Endothelial cell of umbilical vein (primary cell): Measurements from ENCODE around the gene STIM1. TPM values are rescaled to one million over a fixed set of nuclear protein-coding genes. Genes with fewer than 3 reads are reported as not detected.

ENCODE experiments used
- BruUV-seq: library from RNA; stranded (reverse); fragments of 400-500 nt; replicated peaks from 2 replicates; lab custom pipeline; 2021; lab: Mats Ljungman, UMichigan
- CTCF ChIA-PET: fragments of 300-600, 350-600 bp; sonication (Branson Sonifier 250); formaldehyde crosslinking; loops from one replicate; lab custom pipeline; 2021; ENCODE audit warnings: antibody characterized with exemption, inconsistent platforms; lab: Charles Lee
- POLR2A ChIA-PET: fragments of 300-600, 350-600 bp; sonication (Branson Sonifier 250); formaldehyde crosslinking; loops from one replicate; lab custom pipeline; 2021; ENCODE audit warnings: antibody characterized with exemption, inconsistent platforms; lab: Charles Lee
- DNase-seq: peaks from one replicate; pipeline ENCODE4 v3.0.0-alpha.2; 2011; ENCODE audit warnings: low read depth, low spot score
- FAIRE-seq: peaks from 2 replicates; lab custom pipeline; 2011; peaks lifted over from hg19 to GRCh38; lab: Jason Lieb, UNC
- H2AFZ ChIP-seq: 2 replicates; pipeline ENCODE4 v1.6.0; 2012; ENCODE audit warnings: low read depth, low read length, control low read depth, inconsistent platforms
- H3K27ac ChIP-seq: 2 replicates; pipeline ENCODE4 v1.5.1; 2011; ENCODE audit warnings: low read depth, mild to moderate bottlenecking, control low read depth, low read length, moderate library complexity; ENCODE audit not compliant: insufficient read depth
- H3K27me3 ChIP-seq, 2 experiments: 2 replicates each; pipeline versions ENCODE4 v1.6.0 to v1.6.1; 2011; ENCODE audit warnings: low read length in 2 of 2, mixed read lengths in 1 of 2; ENCODE audit not compliant: control insufficient read depth in 2 of 2, insufficient read depth in 2 of 2
- H3K36me3 ChIP-seq, 2 experiments: 2 replicates in 1 of 2; 3 replicates in 1 of 2; pipeline ENCODE4 v1.5.1; 2011; ENCODE audit warnings: low read length in 2 of 2, mild to moderate bottlenecking in 1 of 2, moderate library complexity in 1 of 2; ENCODE audit not compliant: control insufficient read depth in 2 of 2, insufficient read depth in 2 of 2; ENCODE audit errors: extremely low read depth in 1 of 2
- H3K4me1 ChIP-seq: 3 replicates; pipeline ENCODE4 v1.5.1; 2011; ENCODE audit warnings: mild to moderate bottlenecking, low read length; ENCODE audit not compliant: control insufficient read depth, insufficient read depth; ENCODE audit errors: extremely low read depth
- H3K4me2 ChIP-seq: 2 replicates; pipeline ENCODE4 v1.6.1; 2011; ENCODE audit warnings: low read length, control low read depth, mixed read lengths; ENCODE audit not compliant: insufficient read depth
- H3K4me3 ChIP-seq, 3 experiments: fragments of 200-600 bp in 1 of 3; sonication (generic), shearing (Covaris generic) in 1 of 3; replicated peaks in 1 of 3; 2 replicates each; pipeline ENCODE4 v1.5.1; 2011 to 2016; ENCODE audit warnings: control low read depth in 3 of 3, low read length in 3 of 3, mild to moderate bottlenecking in 2 of 3, inconsistent platforms in 1 of 3, low read depth in 1 of 3, moderate library complexity in 1 of 3; ENCODE audit not compliant: insufficient read depth in 1 of 3
- H3K79me2 ChIP-seq: 2 replicates; pipeline ENCODE4 v1.6.0; 2012; ENCODE audit warnings: low read length, inconsistent platforms; ENCODE audit not compliant: control insufficient read depth, insufficient read depth
- H3K9ac ChIP-seq: replicated peaks from 2 replicates; pipeline ENCODE3; 2011; ENCODE audit warnings: low read length, control low read depth; ENCODE audit not compliant: insufficient read depth; ENCODE audit errors: extremely low read depth
- H3K9me1 ChIP-seq: replicated peaks from 3 replicates; pipeline ENCODE4 v1.6.0; 2011; ENCODE audit warnings: mild to moderate bottlenecking, low read length; ENCODE audit not compliant: control insufficient read depth, insufficient read depth; ENCODE audit errors: extremely low read depth
- H3K9me3 ChIP-seq: replicated peaks from 2 replicates; pipeline ENCODE4 v1.5.1; 2012; ENCODE audit warnings: low read length, inconsistent platforms; ENCODE audit not compliant: control insufficient read depth, insufficient read depth
- H4K20me1 ChIP-seq: replicated peaks from 2 replicates; pipeline ENCODE3; 2011; ENCODE audit warnings: mild to moderate bottlenecking, low read length; ENCODE audit not compliant: control insufficient read depth, insufficient read depth; ENCODE audit errors: extremely low read depth
- CTCF ChIP-seq, 2 donors: IDR thresholded peaks; 1 replicate in 1 of 2; 2 replicates in 1 of 2; pipeline ENCODE4 v1.5.1; 2011; ENCODE audit warnings: low read length in 2 of 2, mild to moderate bottlenecking in 2 of 2, moderate library complexity in 2 of 2, control low read depth in 1 of 2, inconsistent platforms in 1 of 2, low read depth in 1 of 2; ENCODE audit not compliant: insufficient read depth in 1 of 2; ENCODE audit errors: extremely low read depth in 1 of 2
- EZH2 ChIP-seq: IDR thresholded peaks from 2 replicates; pipeline ENCODE4 v1.6.1; 2012; ENCODE audit warnings: borderline replicate concordance, low read depth, mild to moderate bottlenecking, moderate library complexity, low read length, inconsistent platforms; ENCODE audit not compliant: severe bottlenecking
- FOS ChIP-seq: IDR thresholded peaks from 2 replicates; pipeline ENCODE4 v1.6.1; 2011; ENCODE audit warnings: mild to moderate bottlenecking, low read length, moderate library complexity, borderline replicate concordance; ENCODE audit not compliant: insufficient read depth
- GATA2 ChIP-seq: IDR thresholded peaks from 2 replicates; pipeline ENCODE4 v1.7.0; 2011; ENCODE audit warnings: low read depth, mild to moderate bottlenecking, moderate library complexity, mixed read lengths, low read length; ENCODE audit not compliant: insufficient read length, insufficient read depth
- JUN ChIP-seq: IDR thresholded peaks from 2 replicates; pipeline ENCODE4 v1.6.1; 2011; ENCODE audit warnings: borderline replicate concordance, low read depth; ENCODE audit not compliant: insufficient read length, insufficient read depth
- MAX ChIP-seq: IDR thresholded peaks from 2 replicates; pipeline ENCODE4 v1.6.1; 2011; ENCODE audit not compliant: insufficient read depth, insufficient read length
- MYC ChIP-seq: IDR thresholded peaks from one replicate; pipeline ENCODE4 v1.6.1; 2011; ENCODE audit warnings: mild to moderate bottlenecking, low read depth, low read length
- POLR2A ChIP-seq: IDR thresholded peaks from 2 replicates; pipeline ENCODE4 v1.6.1; 2012; ENCODE audit warnings: low read depth, mild to moderate bottlenecking, control low read depth, low read length
- POLR2AphosphoS5 ChIP-seq: IDR thresholded peaks from 2 replicates; pipeline ENCODE4 v1.6.1; 2012; ENCODE audit warnings: low read depth, mild to moderate bottlenecking, control low read depth, low read length, moderate library complexity; ENCODE audit not compliant: insufficient read depth
- dilution Hi-C: fragments of 300-500 bp; cut with MboI; formaldehyde crosslinking; loops from one replicate; pipeline ENCODE4 v1.15.0; 2019; ENCODE audit warnings: low sequenced_read_pairs; ENCODE audit not compliant: extremely low pct_ligation_motif_present
- intact Hi-C: fragments of 100-400 bp; cut with micrococcal nuclease; formaldehyde crosslinking; loops from one replicate; pipeline ENCODE4 v1.10.0; 2022
- polyA plus RNA-seq, 4 experiments: library from polyadenylated mRNA; depleted of rRNA in 3 of 4; stranded (reverse) in 3 of 4; unstranded in 1 of 4; fragments of >200 nt; gene quantifications; 2 replicates each; pipeline versions ENCODE4 v1.2.1 to v1.2.3, GENCODE V29; 2011 to 2012; ENCODE audit warnings: missing spikeins in 1 of 4
- total RNA-seq: library from RNA; stranded (reverse); gene quantifications from 2 replicates; pipeline ENCODE4 v1.2.3, GENCODE V29; 2021

The STIM1 gene
- total and polyA plus RNA-seq, 2 donors (not counting 3 experiments of a cell fraction or from before 2014, with no cell fraction given): 32.7 to 33.4 TPM

GRCh38 chr11:3876613-3877012, 21.1 kb downstream of the STIM1 start:
- intact Hi-C loops (no loop called here), dilution Hi-C loops (no loop called here)
- Histone ChIP-seq H3K9me3 (no peaks in the 10 kb centered on the region), H3K9me1 (no peaks in the 10 kb centered on the region), H3K9ac (no peak overlapping the region), H4K20me1 (no peaks in the 10 kb centered on the region), H2AFZ (no peak overlapping the region), H3K27ac (no peak overlapping the region), H3K4me1 (peaks cover 20% of the 10 kb centered on the region), H3K4me3 (no peak overlapping the region), H3K4me2 (no peak overlapping the region), H3K36me3 (no peaks in the 10 kb centered on the region), H3K27me3 (no peaks in the 10 kb centered on the region), H3K79me2 (peaks cover 2% of the 10 kb centered on the region)
- BruUV-seq: no TSS peak
- CTCF ChIA-PET: interaction anchor here (0.8 to 1.6 kb wide), 3 partner anchors 9 to 196 kb away, joined by 3 to 7 read pairs (median 4); partner anchors contain the start of gene STIM1
- no peak for FAIRE-seq
- TF ChIP-seq MYC: no peak
- TF ChIP-seq EZH2: no peak
- TF ChIP-seq FOS: no peak
- no peak for TF ChIP-seq MAX
- no peak for TF ChIP-seq CTCF (IDR thresholded peaks at IDR 0.05; ENCODE audit: extremely low read depth in 1 of 2, insufficient read depth in 1 of 2, low read depth in 1 of 2, low read length in 2 of 2)
- no peak for TF ChIP-seq GATA2
- no peak for TF ChIP-seq JUN
- no peak for TF ChIP-seq POLR2A
- no peak for TF ChIP-seq POLR2AphosphoS5
- POLR2A ChIA-PET: no interaction called here
- no peak for DNase-seq
